ENCODE results near the gene HDAC4. TPM values are rescaled to one million over a fixed set of nuclear protein-coding genes. Genes with fewer than 3 reads are reported as not detected.

Gene HDAC4
- total RNA-seq, 2 experiments from 2014 or later: 22.6 to 24.5 TPM

DNA sequence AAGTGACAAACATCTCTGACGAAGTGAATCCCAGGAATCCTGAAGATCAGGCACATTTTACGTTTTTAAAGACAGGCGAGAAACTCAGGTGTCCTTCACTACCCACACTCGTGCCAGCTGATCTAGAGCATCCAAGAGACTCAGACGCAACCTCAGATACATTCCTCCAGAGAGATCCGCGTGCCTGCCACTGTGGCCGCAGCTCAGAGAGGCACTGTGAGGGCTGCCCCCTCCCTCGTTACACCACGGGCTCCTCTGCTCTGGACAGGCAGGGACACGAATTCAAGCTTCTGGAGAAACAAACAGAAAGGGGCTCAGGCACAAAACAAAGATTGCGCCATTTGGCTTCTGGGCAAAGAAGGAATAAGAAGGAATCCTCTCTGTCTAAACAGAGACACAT lies 268.0 kb downstream of the HDAC4 start:
- Mint-ChIP-seq H3K27ac (no peak overlapping the region), H3K4me1 (ENCODE audit: low read depth) (no peaks in the 10 kb centered on the region), H3K4me3 (no peak overlapping the region), H3K36me3 (ENCODE audit: low read depth) (peaks cover 15% of the 10 kb centered on the region), H3K27me3 (no peaks in the 10 kb centered on the region), H3K9me3 (no peaks in the 10 kb centered on the region)
- no peak for DNase-seq
- ATAC-seq: no peak
- ChIA-PET POLR2A (no interaction called here), CTCF (no interaction called here)
- intact Hi-C loops (cut with micrococcal nuclease): no loop called here
- TF ChIP-seq, protein P1, sequence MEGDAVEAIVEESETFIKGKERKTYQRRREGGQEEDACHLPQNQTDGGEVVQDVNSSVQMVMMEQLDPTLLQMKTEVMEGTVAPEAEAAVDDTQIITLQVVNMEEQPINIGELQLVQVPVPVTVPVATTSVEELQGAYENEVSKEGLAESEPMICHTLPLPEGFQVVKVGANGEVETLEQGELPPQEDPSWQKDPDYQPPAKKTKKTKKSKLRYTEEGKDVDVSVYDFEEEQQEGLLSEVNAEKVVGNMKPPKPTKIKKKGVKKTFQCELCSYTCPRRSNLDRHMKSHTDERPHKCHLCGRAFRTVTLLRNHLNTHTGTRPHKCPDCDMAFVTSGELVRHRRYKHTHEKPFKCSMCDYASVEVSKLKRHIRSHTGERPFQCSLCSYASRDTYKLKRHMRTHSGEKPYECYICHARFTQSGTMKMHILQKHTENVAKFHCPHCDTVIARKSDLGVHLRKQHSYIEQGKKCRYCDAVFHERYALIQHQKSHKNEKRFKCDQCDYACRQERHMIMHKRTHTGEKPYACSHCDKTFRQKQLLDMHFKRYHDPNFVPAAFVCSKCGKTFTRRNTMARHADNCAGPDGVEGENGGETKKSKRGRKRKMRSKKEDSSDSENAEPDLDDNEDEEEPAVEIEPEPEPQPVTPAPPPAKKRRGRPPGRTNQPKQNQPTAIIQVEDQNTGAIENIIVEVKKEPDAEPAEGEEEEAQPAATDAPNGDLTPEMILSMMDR (IDR thresholded peaks at IDR 0.05): no peak

DNA sequence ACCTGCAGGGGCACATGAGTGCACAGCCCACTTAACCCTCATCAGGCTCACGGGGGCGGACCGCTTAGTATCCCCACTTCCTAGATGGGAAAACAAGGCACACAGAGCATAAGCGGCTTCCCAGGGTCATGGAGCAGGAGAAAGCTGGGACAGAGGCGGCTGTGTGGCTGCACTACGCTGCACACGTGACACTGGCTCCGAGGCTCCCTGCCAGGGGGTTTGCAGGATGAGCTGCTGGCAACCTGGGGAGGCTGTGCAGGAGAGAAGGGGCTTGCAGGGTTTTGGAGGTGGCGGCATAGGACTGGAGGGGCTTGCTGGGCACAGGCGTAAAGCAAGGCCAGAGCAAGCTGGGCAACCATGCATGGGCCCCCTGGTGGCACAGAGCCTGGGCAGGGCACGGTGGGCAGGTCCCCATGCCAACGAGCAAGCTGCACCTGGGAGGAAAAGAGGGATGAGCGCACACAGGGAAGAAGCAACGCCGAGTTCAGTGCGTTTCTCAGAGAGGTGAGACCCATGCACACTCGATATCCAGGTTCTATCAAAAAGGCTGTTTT lies 268.6 kb downstream of the HDAC4 start:
- POLR2A ChIA-PET: interaction anchor here (1.5 kb wide), 1 partner anchor 29 kb away, joined by 3 read pairs; no protein-coding TSS in a partner anchor
- Mint-ChIP-seq H3K4me3 (no peak overlapping the region), H3K4me1 (ENCODE audit: low read depth) (no peaks in the 10 kb centered on the region), H3K9me3 (no peaks in the 10 kb centered on the region), H3K27ac (no peak overlapping the region), H3K27me3 (no peaks in the 10 kb centered on the region), H3K36me3 (ENCODE audit: low read depth) (peaks cover 15% of the 10 kb centered on the region)
- TF ChIP-seq, protein P1 (IDR thresholded peaks at IDR 0.05): no peak
- ATAC-seq: no peak
- no peak for DNase-seq
- CTCF ChIA-PET: no interaction called here
- intact Hi-C loops (cut with micrococcal nuclease): no loop called here

DNA sequence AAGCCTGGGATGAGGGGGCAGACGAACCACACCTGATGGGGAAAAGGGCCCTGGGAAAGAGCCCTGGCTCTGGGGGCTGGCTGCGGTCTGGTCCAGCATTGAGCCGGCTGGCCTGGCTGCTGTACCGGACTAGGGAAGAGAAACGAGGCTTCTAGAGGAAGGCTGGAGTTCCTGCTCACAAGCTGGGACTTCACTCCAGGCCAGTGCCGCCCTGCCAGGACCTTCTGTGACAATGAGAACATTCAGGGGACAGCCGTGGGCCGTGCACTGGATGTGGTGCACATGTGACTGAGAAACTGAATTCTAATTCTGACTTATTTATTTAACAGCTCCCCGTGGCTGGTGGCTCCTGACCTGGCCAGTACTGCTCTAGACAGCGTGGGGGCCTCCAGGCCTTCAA lies 269.3 kb downstream of the HDAC4 start:
- H3K36me3 Mint-ChIP-seq (ENCODE audit: low read depth): peaks cover 11% of the 10 kb centered on the region
- intact Hi-C loops (cut with micrococcal nuclease): no loop called here
- no peak overlapping the region for H3K27ac Mint-ChIP-seq

DNA sequence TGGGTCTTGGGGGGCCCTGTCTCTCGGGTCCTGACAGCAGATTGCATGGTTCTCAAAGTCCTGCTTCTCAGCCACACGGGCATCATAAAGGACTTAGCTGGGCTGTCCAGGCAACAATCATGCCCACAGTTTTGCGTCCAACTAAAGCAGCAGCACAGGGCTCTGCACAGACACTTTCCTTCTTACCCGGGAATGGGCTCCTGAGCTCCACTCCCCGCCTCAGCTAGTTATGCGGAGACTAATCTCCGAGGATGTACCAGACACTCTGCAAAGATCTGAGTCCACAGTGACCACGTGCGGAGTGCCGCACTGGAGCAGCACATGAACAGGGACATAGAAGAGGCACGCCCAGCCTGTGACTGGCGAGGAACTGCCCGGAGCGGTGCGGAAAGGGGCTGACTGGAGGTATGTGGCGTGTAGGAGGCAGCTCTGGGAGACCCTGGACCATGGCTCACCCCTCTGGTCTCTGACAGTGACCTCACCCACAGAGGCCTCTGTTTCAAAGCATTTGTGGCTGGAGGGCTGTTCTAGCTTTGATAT lies 270.0 kb downstream of the HDAC4 start:
- Mint-ChIP-seq H3K9me3 (no peaks in the 10 kb centered on the region), H3K27ac (no peak overlapping the region), H3K27me3 (no peaks in the 10 kb centered on the region), H3K4me3 (no peak overlapping the region), H3K36me3 (ENCODE audit: low read depth) (peaks cover 8% of the 10 kb centered on the region), H3K4me1 (ENCODE audit: low read depth) (no peaks in the 10 kb centered on the region)
- ATAC-seq (no peak), DNase-seq (no peak)
- intact Hi-C loops (cut with micrococcal nuclease): no loop called here
- POLR2A ChIA-PET: interaction anchor here (0.7 to 1.5 kb wide), 2 partner anchors 31 to 863 kb away, joined by 3 read pairs; no protein-coding TSS in a partner anchor
- TF ChIP-seq, protein P1 (IDR thresholded peaks at IDR 0.05): no peak
- CTCF ChIA-PET: no interaction called here

More for the DNA sequence above, 269.3 kb downstream of the HDAC4 start:
- TF ChIP-seq, protein P1 (IDR thresholded peaks at IDR 0.05): no peak
- Mint-ChIP-seq H3K4me3 (no peak overlapping the region), H3K27me3 (no peaks in the 10 kb centered on the region), H3K9me3 (no peaks in the 10 kb centered on the region), H3K4me1 (ENCODE audit: low read depth) (no peaks in the 10 kb centered on the region)
- DNase-seq (no peak), ATAC-seq (no peak)
- POLR2A ChIA-PET: interaction anchor here (1.5 kb wide), 1 partner anchor 30 kb away, joined by 3 read pairs; no protein-coding TSS in a partner anchor
- CTCF ChIA-PET: no interaction called here

DNA sequence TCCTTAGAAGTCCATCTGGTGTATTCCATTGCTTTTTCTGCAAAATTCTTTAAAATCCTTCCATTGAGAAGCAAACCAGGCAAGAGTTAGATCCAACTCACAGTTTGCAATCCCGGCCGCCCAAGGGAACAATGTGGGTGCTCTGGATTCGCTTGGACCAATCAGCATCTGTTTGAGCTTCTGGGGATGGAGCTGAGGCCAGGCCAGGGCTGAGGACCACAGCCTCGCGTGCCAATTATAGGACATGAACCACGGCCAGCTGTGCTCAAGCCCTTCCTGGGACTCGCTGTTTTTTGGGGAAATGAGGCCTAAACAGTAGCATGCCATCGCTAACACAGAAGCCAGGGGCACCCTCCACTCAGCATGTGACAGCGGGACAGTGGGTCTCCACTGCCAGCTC lies 270.8 kb downstream of the HDAC4 start:
- no peak for DNase-seq
- ChIA-PET POLR2A (interaction anchor here (0.6 kb wide), 1 partner anchor 1778 kb away, joined by 3 read pairs; no protein-coding TSS in a partner anchor), CTCF (no interaction called here)
- Mint-ChIP-seq H3K27ac (no peak overlapping the region), H3K9me3 (peaks cover under 1% of the 10 kb centered on the region), H3K4me1 (ENCODE audit: low read depth) (no peaks in the 10 kb centered on the region), H3K27me3 (no peaks in the 10 kb centered on the region), H3K4me3 (no peak overlapping the region), H3K36me3 (ENCODE audit: low read depth) (peaks cover 16% of the 10 kb centered on the region)
- TF ChIP-seq, protein P1 (IDR thresholded peaks at IDR 0.05): no peak
- ATAC-seq: no peak
- intact Hi-C loops (cut with micrococcal nuclease): no loop called here

Data from activated CD8-positive, alpha-beta T cell treated with anti-CD3 and anti-CD28 coated beads for 36 hours (primary cell).